K562 (cell line): ENCODE data around the gene ELOVL1. TPM values are rescaled to one million over a fixed set of nuclear protein-coding genes. Genes with fewer than 3 reads are reported as not detected.

Experiments
- ADNP ChIP-seq: fragments of 200-800 bp; sonication (Bioruptor generic); IDR thresholded peaks from 2 replicates; pipeline ENCODE4 v1.6.1; 2016; ENCODE audit warnings: missing genetic modification characterization, missing compliant biosample characterization
- CEBPG ChIP-seq, 3 experiments: fragments of 200-800 bp in 1 of 3; sonication (Bioruptor generic) in 1 of 3; sonication (generic) in 1 of 3; formaldehyde crosslinking in 1 of 3; IDR thresholded peaks in 2 of 3; conservative IDR thresholded peaks in 1 of 3; 2 replicates each; pipeline versions ENCODE4 v1.6.1 to v1.8.0; 2016 to 2022; ENCODE audit warnings: missing compliant biosample characterization in 2 of 3, missing genetic modification characterization in 2 of 3, mild to moderate bottlenecking in 1 of 3, missing genetic modification reagents in 1 of 3
- ESRRA ChIP-seq: fragments of 450-650 bp; IDR thresholded peaks from 2 replicates; pipeline ENCODE4 v1.6.1; 2014; ENCODE audit warnings: low read depth, mild to moderate bottlenecking, moderate library complexity, borderline replicate concordance
- GTF2F1 ChIP-seq: IDR thresholded peaks from 2 replicates; pipeline ENCODE4 v1.6.1; 2011; ENCODE audit warnings: low read depth, low read length, improper control_type of control experiment
- HCFC1 ChIP-seq: IDR thresholded peaks from 2 replicates; pipeline ENCODE4 v1.6.1; 2012; ENCODE audit warnings: low read depth, low read length, improper control_type of control experiment
- JUNB ChIP-seq: fragments of 450-650 bp; formaldehyde crosslinking; conservative IDR thresholded peaks from 2 replicates; pipeline ENCODE4 v1.4.0; 2020; ENCODE audit warnings: mild to moderate bottlenecking
- JUND ChIP-seq, 2 experiments: IDR thresholded peaks; 2 replicates in 1 of 2; 3 replicates in 1 of 2; pipeline ENCODE4 v1.6.1; 2011; ENCODE audit warnings: borderline replicate concordance in 2 of 2, low read depth in 2 of 2, low read length in 2 of 2, improper control_type of control experiment in 1 of 2, missing biosample characterization in 1 of 2, missing genetic modification characterization in 1 of 2, missing genetic modification reagents in 1 of 2
- MTA3 ChIP-seq: fragments of 450-650 bp; formaldehyde crosslinking; IDR thresholded peaks from 2 replicates; pipeline ENCODE4 v1.6.1; 2017; ENCODE audit warnings: mild to moderate bottlenecking, borderline replicate concordance
- NCOR1 ChIP-seq: fragments of 450-650 bp; IDR thresholded peaks from 2 replicates; pipeline ENCODE4 v1.6.1; 2016; ENCODE audit warnings: mild to moderate bottlenecking, moderate library complexity
- POLR2A ChIP-seq: fragments of 450-650 bp; conservative IDR thresholded peaks from 2 replicates; pipeline ENCODE4 v1.6.1; 2016
- RBM14 ChIP-seq: fragments of 200-400 bp; formaldehyde crosslinking; IDR thresholded peaks from 2 replicates; pipeline ENCODE4 v1.6.1; 2018; ENCODE audit warnings: low read depth, mild to moderate bottlenecking, low read length, moderate library complexity, borderline replicate concordance; ENCODE audit not compliant: insufficient read depth
- RFX1 ChIP-seq: fragments of 450-650 bp; IDR thresholded peaks from 2 replicates; pipeline ENCODE4 v1.6.1; 2016; ENCODE audit warnings: mild to moderate bottlenecking, moderate library complexity
- ZBTB7A ChIP-seq: IDR thresholded peaks from 2 replicates; pipeline ENCODE4 v1.6.1; 2011; ENCODE audit warnings: low read depth, mild to moderate bottlenecking, low read length, moderate library complexity, borderline replicate concordance; ENCODE audit not compliant: control insufficient read depth
- ZC3H8 ChIP-seq: fragments of 450-650 bp; IDR thresholded peaks from 2 replicates; pipeline ENCODE4 v1.6.1; 2017
- ZNF584 ChIP-seq: fragments of 200-800 bp; sonication (Bioruptor generic); IDR thresholded peaks from 2 replicates; pipeline ENCODE4 v1.6.1; 2016; ENCODE audit warnings: low read depth, mild to moderate bottlenecking, missing genetic modification characterization, missing compliant biosample characterization
- ZNF79 ChIP-seq: fragments of 250-450 bp; sonication (Bioruptor Pico); IDR thresholded peaks from 2 replicates; pipeline ENCODE4 v1.4.0; 2020; ENCODE audit warnings: low read depth, mild to moderate bottlenecking, moderate library complexity
- polyA plus RNA-seq, 8 experiments: library from polyadenylated mRNA; depleted of rRNA in 4 of 8; stranded (reverse) in 5 of 8; unstranded in 3 of 8; fragments of >200 nt; fragmentation: Nextera tagmentation in 2 of 8; fragmentation: Illumina TruSeq in 1 of 8; extraction: Ambion mirVana in 2 of 8; extraction: Trizol in 1 of 8; gene quantifications; 2 replicates each; pipeline versions ENCODE4 v1.2.1 to v1.2.3, GENCODE V29; 2011 to 2014; ENCODE audit warnings: inconsistent platforms in 1 of 8, missing spikeins in 1 of 8
- total RNA-seq, 7 experiments: library from RNA; depleted of rRNA in 6 of 7; stranded (reverse); fragments of >200 nt in 6 of 7; fragmentation: Illumina TruSeq in 2 of 7; extraction: Trizol in 2 of 7; gene quantifications; 2 replicates each; pipeline versions ENCODE4 v1.2.1 to v1.2.3, GENCODE V29; 2011 to 2021; ENCODE audit warnings: low replicate concordance in 1 of 7
- TF ChIP-seq, protein P1 (sequence below): fragments of 250-450 bp; sonication (Bioruptor Pico); IDR thresholded peaks from 2 replicates; pipeline ENCODE4 v1.5.0; 2021; ENCODE audit warnings: mild to moderate bottlenecking, borderline replicate concordance
- TF ChIP-seq, protein P2 (sequence below): sonication (generic); formaldehyde crosslinking; IDR thresholded peaks from 2 replicates; pipeline ENCODE4 v1.4.0; 2020; ENCODE audit warnings: mild to moderate bottlenecking, missing genetic modification reagents
- TF ChIP-seq, protein P3 (sequence below): IDR thresholded peaks from 3 replicates; pipeline ENCODE4 v1.6.1; 2011; ENCODE audit warnings: borderline replicate concordance, mild to moderate bottlenecking, moderate library complexity; ENCODE audit not compliant: insufficient read length; ENCODE audit errors: extremely low read depth

Gene ELOVL1
- total and polyA plus RNA-seq, 9 of the 15 experiments (the other 6 are each of a cell fraction or from before 2014, with no cell fraction given), result 51.0 to 157 (median 70.3) TPM

DNA sequence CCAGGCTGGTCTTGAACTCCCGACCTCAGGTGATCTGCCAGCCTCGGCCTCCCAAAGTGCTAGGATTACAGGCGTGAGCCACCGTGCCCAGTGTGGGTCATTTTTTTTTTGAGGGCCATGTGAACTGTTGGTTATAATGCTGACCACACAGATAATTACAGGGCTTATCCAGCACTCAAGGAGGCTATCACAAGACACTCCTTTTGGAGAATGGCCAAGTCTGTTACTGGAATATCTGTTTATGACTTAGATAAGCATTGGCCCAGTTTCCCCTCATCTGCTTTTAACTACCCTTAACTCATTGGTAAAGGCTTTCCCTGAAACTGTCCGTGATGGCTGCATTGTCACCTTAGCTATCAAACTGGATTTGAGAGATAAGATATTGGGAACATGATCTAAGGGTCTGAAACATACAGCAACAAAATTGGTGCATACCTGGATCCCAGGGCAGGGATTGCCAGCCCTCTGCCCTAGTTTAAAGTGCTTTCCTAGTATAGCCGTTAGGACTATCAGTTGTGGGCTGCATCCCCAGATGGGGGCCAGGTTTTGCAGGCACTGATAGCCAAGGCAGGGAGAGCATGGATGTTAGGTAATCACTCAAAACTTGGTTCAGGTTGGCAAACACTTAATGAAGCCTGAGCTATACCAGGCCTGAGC lies 37.5 kb upstream of the ELOVL1 start (continued):
- TF ChIP-seq CEBPG (CRISPR knock-in tag; IDR thresholded peaks at IDR 0.05) (no peak), CEBPG (tag; conservative IDR thresholded peaks at IDR 0.05 in 1 of 2, IDR thresholded peaks at IDR 0.05 in 1 of 2) (no peak), JUNB (CRISPR knock-in tag) (no peak), GTF2F1 (no peak), RFX1 (no peak), POLR2A (no peak), ADNP (tag) (peak; percentile 97), ESRRA (peak; percentile 87; the same call in 1 of the 2 replicates), ZNF79 (CRISPR knock-in tag) (no peak), NCOR1 (peak; percentile 87), ZBTB7A (no peak), MTA3 (peak; percentile 54), ZNF584 (CRISPR knock-in tag) (0 out of 2 replicates have a peak, but pooled peaks have one; percentile 32), HCFC1 (no peak), RBM14 (no peak), JUND (IDR thresholded peaks at IDR 0.05; ENCODE audit: borderline replicate concordance, low read depth, low read length) (peak; percentile 65; the same call in 1 of the 2 replicates), JUND (tag; IDR thresholded peaks at IDR 0.05; ENCODE audit: borderline replicate concordance, low read depth, low read length) (peak; percentile 52; the same call in 2 of the 3 replicates), ZC3H8 (no peak)
- TF ChIP-seq, protein P1, sequence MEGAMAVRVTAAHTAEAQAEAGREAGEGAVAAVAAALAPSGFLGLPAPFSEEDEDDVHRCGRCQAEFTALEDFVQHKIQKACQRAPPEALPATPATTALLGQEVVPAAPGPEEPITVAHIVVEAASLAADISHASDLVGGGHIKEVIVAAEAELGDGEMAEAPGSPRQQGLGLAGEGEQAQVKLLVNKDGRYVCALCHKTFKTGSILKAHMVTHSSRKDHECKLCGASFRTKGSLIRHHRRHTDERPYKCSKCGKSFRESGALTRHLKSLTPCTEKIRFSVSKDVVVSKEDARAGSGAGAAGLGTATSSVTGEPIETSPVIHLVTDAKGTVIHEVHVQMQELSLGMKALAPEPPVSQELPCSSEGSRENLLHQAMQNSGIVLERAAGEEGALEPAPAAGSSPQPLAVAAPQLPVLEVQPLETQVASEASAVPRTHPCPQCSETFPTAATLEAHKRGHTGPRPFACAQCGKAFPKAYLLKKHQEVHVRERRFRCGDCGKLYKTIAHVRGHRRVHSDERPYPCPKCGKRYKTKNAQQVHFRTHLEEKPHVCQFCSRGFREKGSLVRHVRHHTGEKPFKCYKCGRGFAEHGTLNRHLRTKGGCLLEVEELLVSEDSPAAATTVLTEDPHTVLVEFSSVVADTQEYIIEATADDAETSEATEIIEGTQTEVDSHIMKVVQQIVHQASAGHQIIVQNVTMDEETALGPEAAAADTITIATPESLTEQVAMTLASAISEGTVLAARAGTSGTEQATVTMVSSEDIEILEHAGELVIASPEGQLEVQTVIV (CRISPR knock-in tag), result no peak
- TF ChIP-seq, protein P2, sequence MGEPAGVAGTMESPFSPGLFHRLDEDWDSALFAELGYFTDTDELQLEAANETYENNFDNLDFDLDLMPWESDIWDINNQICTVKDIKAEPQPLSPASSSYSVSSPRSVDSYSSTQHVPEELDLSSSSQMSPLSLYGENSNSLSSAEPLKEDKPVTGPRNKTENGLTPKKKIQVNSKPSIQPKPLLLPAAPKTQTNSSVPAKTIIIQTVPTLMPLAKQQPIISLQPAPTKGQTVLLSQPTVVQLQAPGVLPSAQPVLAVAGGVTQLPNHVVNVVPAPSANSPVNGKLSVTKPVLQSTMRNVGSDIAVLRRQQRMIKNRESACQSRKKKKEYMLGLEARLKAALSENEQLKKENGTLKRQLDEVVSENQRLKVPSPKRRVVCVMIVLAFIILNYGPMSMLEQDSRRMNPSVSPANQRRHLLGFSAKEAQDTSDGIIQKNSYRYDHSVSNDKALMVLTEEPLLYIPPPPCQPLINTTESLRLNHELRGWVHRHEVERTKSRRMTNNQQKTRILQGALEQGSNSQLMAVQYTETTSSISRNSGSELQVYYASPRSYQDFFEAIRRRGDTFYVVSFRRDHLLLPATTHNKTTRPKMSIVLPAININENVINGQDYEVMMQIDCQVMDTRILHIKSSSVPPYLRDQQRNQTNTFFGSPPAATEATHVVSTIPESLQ, result no peak
- TF ChIP-seq, protein P3, sequence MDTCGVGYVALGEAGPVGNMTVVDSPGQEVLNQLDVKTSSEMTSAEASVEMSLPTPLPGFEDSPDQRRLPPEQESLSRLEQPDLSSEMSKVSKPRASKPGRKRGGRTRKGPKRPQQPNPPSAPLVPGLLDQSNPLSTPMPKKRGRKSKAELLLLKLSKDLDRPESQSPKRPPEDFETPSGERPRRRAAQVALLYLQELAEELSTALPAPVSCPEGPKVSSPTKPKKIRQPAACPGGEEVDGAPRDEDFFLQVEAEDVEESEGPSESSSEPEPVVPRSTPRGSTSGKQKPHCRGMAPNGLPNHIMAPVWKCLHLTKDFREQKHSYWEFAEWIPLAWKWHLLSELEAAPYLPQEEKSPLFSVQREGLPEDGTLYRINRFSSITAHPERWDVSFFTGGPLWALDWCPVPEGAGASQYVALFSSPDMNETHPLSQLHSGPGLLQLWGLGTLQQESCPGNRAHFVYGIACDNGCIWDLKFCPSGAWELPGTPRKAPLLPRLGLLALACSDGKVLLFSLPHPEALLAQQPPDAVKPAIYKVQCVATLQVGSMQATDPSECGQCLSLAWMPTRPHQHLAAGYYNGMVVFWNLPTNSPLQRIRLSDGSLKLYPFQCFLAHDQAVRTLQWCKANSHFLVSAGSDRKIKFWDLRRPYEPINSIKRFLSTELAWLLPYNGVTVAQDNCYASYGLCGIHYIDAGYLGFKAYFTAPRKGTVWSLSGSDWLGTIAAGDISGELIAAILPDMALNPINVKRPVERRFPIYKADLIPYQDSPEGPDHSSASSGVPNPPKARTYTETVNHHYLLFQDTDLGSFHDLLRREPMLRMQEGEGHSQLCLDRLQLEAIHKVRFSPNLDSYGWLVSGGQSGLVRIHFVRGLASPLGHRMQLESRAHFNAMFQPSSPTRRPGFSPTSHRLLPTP, result no peak
